ENCODE data around the gene FOXL1. TPM values are rescaled to one million over a fixed set of nuclear protein-coding genes. Genes with fewer than 3 reads are reported as not detected.

Gene FOXL1
- total RNA-seq, 1 donor from 2014 or later: 0.07 TPM

- Mint-ChIP-seq H3K4me1 (peaks cover 16% of the 10 kb centered on the region), H3K4me3 (no peak overlapping the region), H3K9me3 (no peaks in the 10 kb centered on the region), H3K36me3 (no peaks in the 10 kb centered on the region), H3K27ac (no peak overlapping the region), H3K27me3 (ENCODE audit: insufficient read depth, low read depth) (peaks cover 8% of the 10 kb centered on the region)
- Histone ChIP-seq H3F3A (ENCODE audit: low read depth) (no peaks in the 10 kb centered on the region), H3K4me2 (no peak overlapping the region), H3K27me3 (peaks cover 5% of the 10 kb centered on the region), H4K20me1 (ENCODE audit: low read depth) (no peaks in the 10 kb centered on the region), H3K4me1 (peaks cover 5% of the 10 kb centered on the region), H3K36me3 (no peaks in the 10 kb centered on the region), H3K9me3 (ENCODE audit: low read depth) (no peaks in the 10 kb centered on the region), H3K27ac (no peak overlapping the region), H3K9ac (no peak overlapping the region), H3K4me3 (no peak overlapping the region), H3K79me2 (ENCODE audit: low read depth) (no peaks in the 10 kb centered on the region), H2AFZ (replicated peaks) (no peak overlapping the region)
- no peak for TF ChIP-seq EZH2phosphoT487 (IDR thresholded peaks at IDR 0.05)
- no peak for TF ChIP-seq EZH2 (IDR thresholded peaks at IDR 0.05)
- TF ChIP-seq, protein P1, sequence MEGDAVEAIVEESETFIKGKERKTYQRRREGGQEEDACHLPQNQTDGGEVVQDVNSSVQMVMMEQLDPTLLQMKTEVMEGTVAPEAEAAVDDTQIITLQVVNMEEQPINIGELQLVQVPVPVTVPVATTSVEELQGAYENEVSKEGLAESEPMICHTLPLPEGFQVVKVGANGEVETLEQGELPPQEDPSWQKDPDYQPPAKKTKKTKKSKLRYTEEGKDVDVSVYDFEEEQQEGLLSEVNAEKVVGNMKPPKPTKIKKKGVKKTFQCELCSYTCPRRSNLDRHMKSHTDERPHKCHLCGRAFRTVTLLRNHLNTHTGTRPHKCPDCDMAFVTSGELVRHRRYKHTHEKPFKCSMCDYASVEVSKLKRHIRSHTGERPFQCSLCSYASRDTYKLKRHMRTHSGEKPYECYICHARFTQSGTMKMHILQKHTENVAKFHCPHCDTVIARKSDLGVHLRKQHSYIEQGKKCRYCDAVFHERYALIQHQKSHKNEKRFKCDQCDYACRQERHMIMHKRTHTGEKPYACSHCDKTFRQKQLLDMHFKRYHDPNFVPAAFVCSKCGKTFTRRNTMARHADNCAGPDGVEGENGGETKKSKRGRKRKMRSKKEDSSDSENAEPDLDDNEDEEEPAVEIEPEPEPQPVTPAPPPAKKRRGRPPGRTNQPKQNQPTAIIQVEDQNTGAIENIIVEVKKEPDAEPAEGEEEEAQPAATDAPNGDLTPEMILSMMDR (IDR thresholded peaks at IDR 0.05): no peak
- DNase-seq (ENCODE audit: low spot score): no peak
Observed at GRCh38 chr16:86597880-86598606, 19.7 kb downstream of the FOXL1 start.

DNA sequence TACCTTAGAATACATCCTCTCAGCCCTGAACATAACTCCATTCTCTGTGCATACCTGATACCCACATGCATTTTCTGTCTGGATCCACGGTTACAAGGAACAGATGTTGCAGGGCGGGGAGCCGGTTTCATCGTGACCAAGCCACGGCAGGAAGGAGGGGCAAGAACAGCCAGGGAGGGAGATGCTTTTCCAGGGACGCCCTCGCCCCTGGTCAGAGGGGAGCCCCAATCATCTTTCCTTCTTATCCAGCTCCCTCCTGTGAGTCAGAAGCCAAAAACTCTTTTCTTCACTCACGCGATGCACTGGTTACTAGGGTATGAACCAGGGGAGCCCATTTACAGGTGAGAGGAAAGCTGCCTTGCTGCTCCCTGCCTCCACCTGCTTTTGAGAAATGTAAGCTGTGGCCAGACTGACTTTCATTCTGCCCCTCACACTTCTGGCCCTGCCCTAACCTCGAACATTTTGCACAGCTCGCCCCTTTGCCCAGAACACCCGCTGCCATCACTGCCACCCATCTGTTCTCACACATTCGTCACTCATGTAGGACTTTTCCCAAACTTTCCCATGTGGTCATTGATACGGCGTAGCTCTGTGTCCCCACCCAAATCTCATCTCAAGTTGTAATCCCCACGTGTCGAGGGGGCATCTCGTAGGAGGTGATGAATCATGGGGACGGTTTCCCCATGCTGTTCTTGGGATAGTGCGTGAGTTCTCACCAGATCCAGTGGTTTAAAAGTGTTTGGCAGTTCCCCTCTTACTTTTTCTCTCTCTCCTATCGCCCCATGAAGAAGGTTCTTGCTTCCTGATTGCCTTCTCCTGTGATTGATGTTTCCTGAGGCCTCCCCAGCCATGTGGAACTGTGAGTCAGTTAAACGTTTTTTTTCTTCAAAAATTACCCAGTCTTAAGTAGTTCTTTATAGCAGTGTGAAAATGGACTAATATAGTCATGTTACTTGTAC, 20.5 kb downstream of the FOXL1 start:
- H3K27me3 ChIP-seq: peaks cover under 1% of the 10 kb centered on the region
- Mint-ChIP-seq H3K4me3 (no peak overlapping the region), H3K36me3 (no peaks in the 10 kb centered on the region), H3K9me3 (no peaks in the 10 kb centered on the region), H3K4me1 (peaks cover 8% of the 10 kb centered on the region), H3K27me3 (ENCODE audit: insufficient read depth, low read depth) (peaks cover 8% of the 10 kb centered on the region), H3K27ac (no peak overlapping the region)
- no peaks in the 10 kb centered on the region for H4K20me1 ChIP-seq (ENCODE audit: low read depth)
- H3K27ac ChIP-seq: no peak overlapping the region
- peaks cover 3% of the 10 kb centered on the region for H3K4me1 ChIP-seq
- no peaks in the 10 kb centered on the region for H3K36me3 ChIP-seq
- TF ChIP-seq, protein P1 (IDR thresholded peaks at IDR 0.05): no peak
- no peak for TF ChIP-seq EZH2 (IDR thresholded peaks at IDR 0.05)
- no peak for TF ChIP-seq EZH2phosphoT487 (IDR thresholded peaks at IDR 0.05)
- no peaks in the 10 kb centered on the region for H3K9me3 ChIP-seq (ENCODE audit: low read depth)
- H3K4me3 ChIP-seq: no peak overlapping the region
- no peak overlapping the region for H2AFZ ChIP-seq (replicated peaks)
- no peaks in the 10 kb centered on the region for H3K79me2 ChIP-seq (ENCODE audit: low read depth)
- H3K4me2 ChIP-seq: no peak overlapping the region
- no peaks in the 10 kb centered on the region for H3F3A ChIP-seq (ENCODE audit: low read depth)
- no peak overlapping the region for H3K9ac ChIP-seq
- DNase-seq (ENCODE audit: low spot score): no peak

- Mint-ChIP-seq H3K27me3 (ENCODE audit: insufficient read depth, low read depth) (peaks cover 10% of the 10 kb centered on the region), H3K4me1 (no peaks in the 10 kb centered on the region), H3K27ac (no peak overlapping the region), H3K36me3 (no peaks in the 10 kb centered on the region), H3K9me3 (peaks cover 5% of the 10 kb centered on the region), H3K4me3 (no peak overlapping the region)
- Histone ChIP-seq H3K79me2 (ENCODE audit: low read depth) (no peaks in the 10 kb centered on the region), H2AFZ (replicated peaks) (no peak overlapping the region), H4K20me1 (ENCODE audit: low read depth) (no peaks in the 10 kb centered on the region), H3K4me1 (no peaks in the 10 kb centered on the region), H3K36me3 (no peaks in the 10 kb centered on the region), H3F3A (ENCODE audit: low read depth) (no peaks in the 10 kb centered on the region), H3K9ac (no peak overlapping the region), H3K9me3 (ENCODE audit: low read depth) (no peaks in the 10 kb centered on the region), H3K27ac (no peak overlapping the region), H3K4me2 (no peak overlapping the region), H3K27me3 (no peaks in the 10 kb centered on the region), H3K4me3 (no peak overlapping the region)
- no peak for DNase-seq (ENCODE audit: low spot score)
- TF ChIP-seq EZH2 (IDR thresholded peaks at IDR 0.05): no peak
- TF ChIP-seq EZH2phosphoT487 (IDR thresholded peaks at IDR 0.05): no peak
- TF ChIP-seq, protein P1 (IDR thresholded peaks at IDR 0.05): no peak
Observed at GRCh38 chr16:86601356-86601755, 23.0 kb downstream of the FOXL1 start.

Data from neural progenitor cell (in vitro differentiated cells).